ENCODE measurements around the gene MRPS27.

The MRPS27 gene

GRCh38 chr5:72232838-72233237 lies 87.2 kb downstream of the MRPS27 start:
- H3K9ac ChIP-seq (ENCODE audit: insufficient read length, low read depth), result no peak overlapping the region
- no peaks in the 10 kb centered on the region for H3K4me1 ChIP-seq (ENCODE audit: insufficient read depth, insufficient read length)
- no peaks in the 10 kb centered on the region for H3K9me3 ChIP-seq (ENCODE audit: insufficient read depth, low read length)
- DNase-seq (ENCODE audit: low read depth, low spot score), result no peak
- peaks cover 64% of the 10 kb centered on the region for H3K36me3 ChIP-seq (ENCODE audit: insufficient read depth, insufficient read length, low read length)
- no peaks in the 10 kb centered on the region for H3K27me3 ChIP-seq (ENCODE audit: insufficient read depth, insufficient read length)
- H3K4me3 ChIP-seq (ENCODE audit: insufficient read length, low read depth), result no peak overlapping the region
- TF ChIP-seq YY1 (IDR thresholded peaks at IDR 0.05; ENCODE audit: insufficient read depth, insufficient read length), result no peak
- no peak for TF ChIP-seq SUZ12 (IDR thresholded peaks at IDR 0.05; ENCODE audit: extremely low read depth, insufficient read depth, insufficient read length)
- TF ChIP-seq ZNF274 (IDR thresholded peaks at IDR 0.05; ENCODE audit: low read depth, low read length), result no peak

GRCh38 chr5:72231991-72232703 lies 87.9 kb downstream of the MRPS27 start:
- TF ChIP-seq SUZ12 (IDR thresholded peaks at IDR 0.05; ENCODE audit: extremely low read depth, insufficient read depth, insufficient read length), result no peak
- TF ChIP-seq YY1 (IDR thresholded peaks at IDR 0.05; ENCODE audit: insufficient read depth, insufficient read length), result no peak
- no peak for TF ChIP-seq ZNF274 (IDR thresholded peaks at IDR 0.05; ENCODE audit: low read depth, low read length)

GRCh38 chr5:72228960-72229359 lies 91.1 kb downstream of the MRPS27 start:
- H3K9ac ChIP-seq (ENCODE audit: insufficient read length, low read depth), result no peak overlapping the region
- H3K4me1 ChIP-seq (ENCODE audit: insufficient read depth, insufficient read length), result no peaks in the 10 kb centered on the region
- no peak for TF ChIP-seq YY1 (IDR thresholded peaks at IDR 0.05; ENCODE audit: insufficient read depth, insufficient read length)
- TF ChIP-seq ZNF274 (IDR thresholded peaks at IDR 0.05; ENCODE audit: low read depth, low read length), result no peak
- no peak for TF ChIP-seq SUZ12 (IDR thresholded peaks at IDR 0.05; ENCODE audit: extremely low read depth, insufficient read depth, insufficient read length)
- H3K27me3 ChIP-seq (ENCODE audit: insufficient read depth, insufficient read length), result no peaks in the 10 kb centered on the region
- H3K4me3 ChIP-seq (ENCODE audit: insufficient read length, low read depth), result no peak overlapping the region
- DNase-seq (ENCODE audit: low read depth, low spot score), result no peak
- H3K9me3 ChIP-seq (ENCODE audit: insufficient read depth, low read length), result no peaks in the 10 kb centered on the region
- peaks cover 85% of the 10 kb centered on the region for H3K36me3 ChIP-seq (ENCODE audit: insufficient read depth, insufficient read length, low read length)

More at GRCh38 chr5:72231991-72232703, 87.9 kb downstream of the MRPS27 start:
- H3K27me3 ChIP-seq (ENCODE audit: insufficient read depth, insufficient read length), result no peaks in the 10 kb centered on the region
- no peaks in the 10 kb centered on the region for H3K4me1 ChIP-seq (ENCODE audit: insufficient read depth, insufficient read length)
- no peak overlapping the region for H3K4me3 ChIP-seq (ENCODE audit: insufficient read length, low read depth)
- no peaks in the 10 kb centered on the region for H3K9me3 ChIP-seq (ENCODE audit: insufficient read depth, low read length)
- peaks cover 63% of the 10 kb centered on the region for H3K36me3 ChIP-seq (ENCODE audit: insufficient read depth, insufficient read length, low read length)
- H3K9ac ChIP-seq (ENCODE audit: insufficient read length, low read depth), result no peak overlapping the region
- DNase-seq (ENCODE audit: low read depth, low spot score), result no peak

- no peak overlapping the region for H3K4me3 ChIP-seq (ENCODE audit: insufficient read length, low read depth)
- peaks cover 87% of the 10 kb centered on the region for H3K36me3 ChIP-seq (ENCODE audit: insufficient read depth, insufficient read length, low read length)
- no peak overlapping the region for H3K9ac ChIP-seq (ENCODE audit: insufficient read length, low read depth)
- no peaks in the 10 kb centered on the region for H3K27me3 ChIP-seq (ENCODE audit: insufficient read depth, insufficient read length)
- H3K4me1 ChIP-seq (ENCODE audit: insufficient read depth, insufficient read length), result no peaks in the 10 kb centered on the region
- DNase-seq (ENCODE audit: low read depth, low spot score), result no peak
- TF ChIP-seq YY1 (IDR thresholded peaks at IDR 0.05; ENCODE audit: insufficient read depth, insufficient read length), result no peak
- no peaks in the 10 kb centered on the region for H3K9me3 ChIP-seq (ENCODE audit: insufficient read depth, low read length)
Measured at GRCh38 chr5:72226950-72227349, 93.1 kb downstream of the MRPS27 start.

GRCh38 chr5:72225741-72226140 lies 94.3 kb downstream of the MRPS27 start:
- DNase-seq (ENCODE audit: low read depth, low spot score), result no peak
- Histone ChIP-seq H3K36me3 (ENCODE audit: insufficient read depth, insufficient read length, low read length) (peaks cover 88% of the 10 kb centered on the region), H3K4me3 (ENCODE audit: insufficient read length, low read depth) (no peak overlapping the region), H3K4me1 (ENCODE audit: insufficient read depth, insufficient read length) (no peaks in the 10 kb centered on the region), H3K27me3 (ENCODE audit: insufficient read depth, insufficient read length) (no peaks in the 10 kb centered on the region), H3K9me3 (ENCODE audit: insufficient read depth, low read length) (no peaks in the 10 kb centered on the region), H3K9ac (ENCODE audit: insufficient read length, low read depth) (no peak overlapping the region)
- TF ChIP-seq ZNF274 (IDR thresholded peaks at IDR 0.05; ENCODE audit: low read depth, low read length), result no peak
- no peak for TF ChIP-seq SUZ12 (IDR thresholded peaks at IDR 0.05; ENCODE audit: extremely low read depth, insufficient read depth, insufficient read length)
- TF ChIP-seq YY1 (IDR thresholded peaks at IDR 0.05; ENCODE audit: insufficient read depth, insufficient read length), result no peak

- Histone ChIP-seq H3K4me3 (ENCODE audit: insufficient read length, low read depth) (no peak overlapping the region), H3K27me3 (ENCODE audit: insufficient read depth, insufficient read length) (no peaks in the 10 kb centered on the region), H3K9ac (ENCODE audit: insufficient read length, low read depth) (no peak overlapping the region), H3K36me3 (ENCODE audit: insufficient read depth, insufficient read length, low read length) (peaks cover 87% of the 10 kb centered on the region), H3K4me1 (ENCODE audit: insufficient read depth, insufficient read length) (no peaks in the 10 kb centered on the region), H3K9me3 (ENCODE audit: insufficient read depth, low read length) (no peaks in the 10 kb centered on the region)
- no peak for DNase-seq (ENCODE audit: low read depth, low spot score)
- TF ChIP-seq YY1 (IDR thresholded peaks at IDR 0.05; ENCODE audit: insufficient read depth, insufficient read length) (no peak), ZNF274 (IDR thresholded peaks at IDR 0.05; ENCODE audit: low read depth, low read length) (no peak), SUZ12 (IDR thresholded peaks at IDR 0.05; ENCODE audit: extremely low read depth, insufficient read depth, insufficient read length) (no peak)
Measured at GRCh38 chr5:72224946-72225463, 95.0 kb downstream of the MRPS27 start.

GRCh38 chr5:72223371-72223770 lies 96.7 kb downstream of the MRPS27 start:
- H3K4me1 ChIP-seq (ENCODE audit: insufficient read depth, insufficient read length), result no peaks in the 10 kb centered on the region
- no peak for DNase-seq (ENCODE audit: low read depth, low spot score)
- no peaks in the 10 kb centered on the region for H3K9me3 ChIP-seq (ENCODE audit: insufficient read depth, low read length)
- no peak overlapping the region for H3K9ac ChIP-seq (ENCODE audit: insufficient read length, low read depth)
- peaks cover 96% of the 10 kb centered on the region for H3K36me3 ChIP-seq (ENCODE audit: insufficient read depth, insufficient read length, low read length)
- no peaks in the 10 kb centered on the region for H3K27me3 ChIP-seq (ENCODE audit: insufficient read depth, insufficient read length)
- no peak overlapping the region for H3K4me3 ChIP-seq (ENCODE audit: insufficient read length, low read depth)
- TF ChIP-seq YY1 (IDR thresholded peaks at IDR 0.05; ENCODE audit: insufficient read depth, insufficient read length), result no peak
- no peak for TF ChIP-seq SUZ12 (IDR thresholded peaks at IDR 0.05; ENCODE audit: extremely low read depth, insufficient read depth, insufficient read length)
- TF ChIP-seq ZNF274 (IDR thresholded peaks at IDR 0.05; ENCODE audit: low read depth, low read length), result no peak
